HG03457 (cell line): ENCODE data around the gene TM7SF3.
A peak's percentile ranks its signal among the peaks of the same experiment; 100 is the strongest.
"Not testable (repeated sequence)": the region's sequence is repeated elsewhere in the genome, so short reads cannot be mapped to it uniquely, and the experiment has no call there.

ENCODE experiments used
- ATAC-seq: cut with Tn5 transposase; IDR thresholded peaks from one replicate; pipeline ENCODE4 v1.9.1; 2021; ENCODE audit warnings: moderate number of reproducible peaks; ENCODE audit not compliant: unreplicated experiment

TM7SF3 gene, protein sequence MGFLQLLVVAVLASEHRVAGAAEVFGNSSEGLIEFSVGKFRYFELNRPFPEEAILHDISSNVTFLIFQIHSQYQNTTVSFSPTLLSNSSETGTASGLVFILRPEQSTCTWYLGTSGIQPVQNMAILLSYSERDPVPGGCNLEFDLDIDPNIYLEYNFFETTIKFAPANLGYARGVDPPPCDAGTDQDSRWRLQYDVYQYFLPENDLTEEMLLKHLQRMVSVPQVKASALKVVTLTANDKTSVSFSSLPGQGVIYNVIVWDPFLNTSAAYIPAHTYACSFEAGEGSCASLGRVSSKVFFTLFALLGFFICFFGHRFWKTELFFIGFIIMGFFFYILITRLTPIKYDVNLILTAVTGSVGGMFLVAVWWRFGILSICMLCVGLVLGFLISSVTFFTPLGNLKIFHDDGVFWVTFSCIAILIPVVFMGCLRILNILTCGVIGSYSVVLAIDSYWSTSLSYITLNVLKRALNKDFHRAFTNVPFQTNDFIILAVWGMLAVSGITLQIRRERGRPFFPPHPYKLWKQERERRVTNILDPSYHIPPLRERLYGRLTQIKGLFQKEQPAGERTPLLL

DNA sequence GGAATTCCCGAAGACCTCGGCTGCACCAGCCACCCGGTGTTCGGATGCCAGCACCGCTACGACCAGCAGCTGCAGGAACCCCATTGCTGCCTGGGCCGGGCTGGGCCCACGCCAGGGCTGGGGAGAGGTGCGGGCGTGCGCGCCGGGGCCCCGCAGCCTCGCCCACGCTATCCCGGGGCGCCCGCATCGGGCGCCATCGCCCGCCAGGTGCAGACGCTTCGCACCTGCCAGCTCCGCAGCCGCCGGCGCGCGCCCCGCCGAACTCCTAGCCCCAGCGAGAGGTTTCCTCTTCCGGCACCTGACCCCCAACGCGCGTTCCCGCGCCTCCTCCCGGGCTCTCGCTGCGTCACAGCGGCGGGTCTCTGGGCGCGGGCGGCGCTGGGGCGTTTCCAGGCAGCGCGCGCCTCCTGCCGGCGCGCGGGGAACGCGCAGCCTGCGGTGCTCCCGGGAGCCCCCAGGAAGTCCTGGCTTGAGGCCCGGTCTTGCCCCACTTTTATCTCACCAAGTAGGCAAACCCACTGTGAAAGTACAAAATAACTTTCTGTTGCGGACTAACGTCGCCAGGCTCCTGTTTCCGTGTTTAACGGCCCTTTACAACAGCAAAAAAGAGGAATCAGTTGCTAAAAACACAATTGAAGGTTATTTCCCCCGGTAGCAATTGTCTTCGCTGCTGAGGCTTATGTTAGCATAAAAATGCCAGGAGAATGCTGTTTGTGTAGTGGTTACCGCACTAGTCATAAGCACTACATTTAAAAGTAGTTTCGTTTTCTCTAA lies at the start of gene TM7SF3:
Gene TM7SF3 (minus strand): TSS at position 300 of the 774 bp plus-strand sequence. CDS start 216 bp downstream, at position 84.
- ATAC-seq: peak; percentile 80

DNA sequence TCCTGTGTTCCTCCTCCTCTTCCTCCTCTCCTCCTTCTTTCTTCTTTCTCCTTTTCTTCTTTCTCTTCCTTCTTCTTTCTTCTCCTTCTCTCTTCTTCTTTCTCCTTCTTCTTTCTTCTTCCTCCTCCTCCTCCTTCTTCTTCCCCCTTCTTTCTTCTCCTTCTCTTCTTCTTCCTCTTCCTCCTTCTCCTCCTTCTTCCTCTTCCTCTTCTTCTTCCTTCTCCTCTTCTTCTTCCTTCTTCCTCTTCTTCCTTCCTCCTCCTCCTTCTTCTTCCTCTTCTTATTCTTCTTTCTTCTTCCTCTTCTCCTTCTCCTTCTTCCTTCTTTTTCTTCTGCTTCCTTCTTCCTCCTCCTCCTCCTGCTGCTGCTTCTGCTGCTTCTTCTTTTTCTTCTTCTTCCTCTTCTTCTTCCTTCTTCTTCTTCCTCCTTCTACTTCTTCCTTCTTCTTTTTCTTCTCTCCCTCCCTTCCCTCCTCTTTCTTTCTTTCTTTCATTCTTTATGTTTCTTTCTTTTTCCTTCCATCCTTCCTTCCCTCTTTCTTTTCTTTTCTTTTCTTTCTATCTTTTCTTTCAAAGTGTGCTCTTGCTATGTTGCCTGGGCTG lies 49.2 kb upstream of the TM7SF3 start:
- no peak for ATAC-seq

DNA sequence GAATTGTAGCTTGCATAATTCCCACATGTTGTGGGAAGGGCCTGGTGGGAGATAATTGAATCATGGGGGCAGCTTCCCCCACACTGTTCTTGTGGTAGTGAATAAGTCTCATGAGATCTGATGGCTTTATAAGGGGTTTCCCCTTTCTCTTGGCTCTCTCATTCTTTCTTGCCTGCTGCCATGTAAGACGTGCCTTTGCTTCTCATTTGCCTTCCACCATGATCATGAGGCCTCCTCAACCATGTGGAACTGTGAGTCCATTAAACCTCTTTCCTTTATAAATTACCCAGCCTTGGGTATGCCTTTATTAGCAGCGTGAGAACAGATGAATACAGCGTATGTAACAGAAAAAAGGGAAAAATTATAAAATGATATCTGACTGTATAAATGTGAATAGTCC lies 47.1 kb upstream of the TM7SF3 start:
- no peak for ATAC-seq

DNA sequence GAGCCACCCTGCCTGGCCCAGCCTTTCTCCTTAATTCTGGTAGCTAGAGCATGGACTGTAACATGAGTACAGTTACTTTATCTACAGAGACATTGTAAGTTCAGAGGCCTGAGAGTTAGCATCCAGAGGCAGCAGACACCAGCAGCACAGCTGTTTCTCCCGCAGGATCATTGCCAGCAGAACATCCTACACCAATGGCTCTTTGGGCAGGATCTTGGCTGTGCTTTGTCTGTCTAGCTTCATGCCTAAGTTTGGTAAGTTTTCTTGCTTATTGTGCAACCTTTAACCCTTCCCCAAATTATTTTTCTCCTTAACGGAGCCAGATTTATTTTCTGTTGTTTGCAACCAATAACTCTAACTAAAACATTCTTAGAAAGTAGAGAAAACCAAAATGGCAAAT lies 46.6 kb upstream of the TM7SF3 start:
- no peak for ATAC-seq

DNA sequence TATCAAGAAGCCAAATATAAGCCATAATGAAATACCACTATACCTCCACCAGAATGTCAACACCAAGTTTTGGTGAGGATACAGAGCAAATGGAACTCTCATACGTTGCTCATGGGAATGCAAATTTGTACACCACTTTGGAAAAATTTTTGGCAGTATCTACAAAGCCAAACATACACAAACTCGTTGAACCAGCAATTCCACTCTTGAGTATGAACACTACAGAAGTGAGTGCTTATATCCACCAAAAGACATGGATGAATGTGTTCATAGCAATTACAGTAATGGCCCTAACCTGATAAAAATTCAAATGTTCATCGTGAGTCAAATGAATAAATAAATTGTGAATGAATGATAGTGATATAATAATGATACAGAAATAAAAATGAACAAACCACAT lies 43.4 kb upstream of the TM7SF3 start:
- ATAC-seq: no peak

DNA sequence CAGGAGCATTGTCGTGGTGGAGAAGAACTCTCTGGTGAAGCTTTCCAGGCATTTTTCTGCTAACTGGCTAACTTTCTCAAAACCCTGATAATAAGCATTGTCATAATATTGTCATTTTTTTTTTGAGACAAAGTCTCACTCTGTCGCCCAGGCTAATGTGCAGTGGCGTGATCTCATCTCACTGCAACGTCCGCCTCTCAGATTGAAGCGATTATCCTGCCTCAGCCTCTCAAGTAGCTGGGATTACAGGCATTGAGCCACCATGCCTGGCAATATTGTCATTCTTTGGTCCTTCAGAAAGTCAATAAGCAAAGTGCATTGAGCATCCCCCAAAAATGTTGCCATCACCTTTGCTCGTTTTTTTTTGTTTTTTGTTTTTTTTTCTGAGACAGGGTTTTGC lies 41.8 kb upstream of the TM7SF3 start:
- no peak for ATAC-seq

DNA sequence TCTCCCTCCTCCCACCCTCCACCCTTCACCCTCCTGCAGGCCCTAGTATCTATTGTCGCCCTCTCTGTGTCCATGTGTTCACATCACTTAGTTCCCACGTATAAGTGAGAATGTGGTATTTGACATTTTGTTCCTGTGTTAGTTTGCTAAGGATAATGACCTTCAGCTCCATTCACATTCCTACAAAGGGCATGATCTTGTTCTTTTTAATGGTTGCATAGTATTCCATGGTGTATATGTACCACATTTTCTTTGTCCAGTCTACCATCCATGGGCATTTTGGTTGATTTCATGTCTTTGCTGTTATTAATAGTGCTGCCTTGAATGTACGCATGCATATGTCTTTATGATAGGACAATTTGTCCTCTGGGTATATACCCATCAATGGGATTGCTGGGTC lies 38.6 kb upstream of the TM7SF3 start:
- no peak for ATAC-seq

DNA sequence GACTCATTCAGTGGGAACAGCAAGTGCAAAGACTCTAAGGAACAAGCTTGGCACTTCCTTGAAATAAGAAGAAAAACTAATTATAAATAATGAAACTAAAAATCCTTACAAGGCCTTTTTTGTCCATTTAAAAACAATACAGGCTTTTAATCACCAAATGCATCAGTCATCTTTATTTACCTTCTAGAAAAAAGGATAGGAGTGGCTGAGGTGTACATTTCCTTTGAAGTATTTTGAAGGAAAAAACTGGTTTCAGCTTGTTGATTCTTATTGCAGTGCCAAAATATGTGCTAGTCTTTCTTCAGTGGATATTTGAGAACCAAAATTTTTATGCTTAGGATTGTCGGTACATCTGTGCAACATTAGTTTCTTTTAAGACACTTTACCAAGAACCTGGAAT lies 38.0 kb upstream of the TM7SF3 start:
- ATAC-seq: no peak

DNA sequence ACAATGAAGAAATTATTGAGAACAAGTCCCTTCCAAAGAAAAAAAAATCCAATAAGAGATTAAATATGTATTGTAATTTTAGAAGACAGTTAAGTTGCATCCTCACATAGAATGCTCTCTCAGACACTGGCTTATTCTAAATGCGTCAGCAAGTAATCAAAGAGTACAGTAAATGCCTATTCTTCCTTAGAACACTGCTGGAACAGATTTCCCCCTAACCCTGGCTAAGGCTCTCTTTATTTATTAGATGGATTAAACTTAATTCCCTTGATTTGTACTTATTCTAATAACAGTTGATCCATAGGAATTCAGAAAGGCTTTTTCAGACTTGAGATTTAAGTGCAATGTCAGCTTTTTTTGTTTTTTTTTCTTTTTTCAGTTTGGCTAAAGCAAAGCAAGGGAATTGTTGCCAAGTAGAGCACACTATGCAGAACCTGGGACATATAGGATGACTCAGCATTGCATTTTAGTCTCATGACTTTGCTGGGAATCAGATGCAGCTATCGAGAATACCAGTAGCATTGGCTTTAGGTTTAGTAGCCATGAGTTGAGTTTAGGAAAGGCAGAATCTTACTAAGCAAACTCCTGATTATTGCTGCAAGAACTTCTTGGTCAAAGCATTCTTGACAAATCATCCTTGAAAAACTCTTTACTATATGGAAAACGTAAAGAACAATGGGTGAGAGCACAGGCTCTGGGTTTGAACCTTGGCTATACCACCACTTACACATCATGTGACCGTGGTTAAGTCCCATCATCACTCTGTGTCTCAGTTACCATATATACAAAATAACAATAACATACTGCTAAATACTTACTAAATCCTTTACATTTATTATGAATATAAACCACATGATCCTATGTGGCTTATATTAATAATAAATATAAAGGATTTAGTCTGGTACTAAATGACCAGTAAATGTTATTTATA lies 34.9 kb upstream of the TM7SF3 start:
- ATAC-seq: no peak

DNA sequence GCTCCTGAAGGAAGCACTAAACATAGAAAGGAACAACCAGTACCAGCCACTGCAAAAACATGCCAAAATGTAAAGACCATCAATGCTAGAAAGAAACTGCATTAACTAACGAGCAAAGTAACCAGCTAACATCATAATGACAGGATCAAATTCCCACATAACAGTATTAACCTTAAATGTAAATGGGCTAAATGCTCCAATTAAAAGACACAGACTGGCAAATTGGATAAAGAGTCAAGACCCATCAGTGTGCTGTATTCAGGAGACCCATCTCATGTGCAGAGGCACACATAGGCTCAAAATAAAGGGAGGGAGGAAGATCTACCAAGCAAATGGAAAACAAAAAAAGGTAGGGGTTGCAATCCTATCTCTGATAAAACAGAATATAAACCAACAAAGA lies 27.8 kb upstream of the TM7SF3 start:
- ATAC-seq: not testable (repeated sequence)

DNA sequence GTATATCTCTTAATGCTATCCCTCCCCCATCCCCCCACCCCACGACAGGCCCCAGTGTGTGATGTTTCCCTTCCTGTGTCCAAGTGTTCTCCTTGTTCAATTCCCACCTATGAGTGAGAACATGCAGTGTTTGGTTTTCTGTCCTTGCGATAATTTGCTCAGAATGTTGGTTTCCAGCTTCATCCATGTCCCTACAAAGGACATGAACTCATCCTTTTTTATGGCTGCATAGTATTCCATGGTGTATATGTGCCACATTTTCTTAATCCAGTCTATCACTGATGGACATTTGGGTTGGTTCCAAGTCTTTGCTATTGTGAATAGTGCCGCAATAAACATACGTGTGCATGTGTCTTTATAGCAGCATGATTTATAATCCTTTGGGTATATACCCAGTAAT lies 26.5 kb upstream of the TM7SF3 start:
- not testable (repeated sequence) for ATAC-seq

DNA sequence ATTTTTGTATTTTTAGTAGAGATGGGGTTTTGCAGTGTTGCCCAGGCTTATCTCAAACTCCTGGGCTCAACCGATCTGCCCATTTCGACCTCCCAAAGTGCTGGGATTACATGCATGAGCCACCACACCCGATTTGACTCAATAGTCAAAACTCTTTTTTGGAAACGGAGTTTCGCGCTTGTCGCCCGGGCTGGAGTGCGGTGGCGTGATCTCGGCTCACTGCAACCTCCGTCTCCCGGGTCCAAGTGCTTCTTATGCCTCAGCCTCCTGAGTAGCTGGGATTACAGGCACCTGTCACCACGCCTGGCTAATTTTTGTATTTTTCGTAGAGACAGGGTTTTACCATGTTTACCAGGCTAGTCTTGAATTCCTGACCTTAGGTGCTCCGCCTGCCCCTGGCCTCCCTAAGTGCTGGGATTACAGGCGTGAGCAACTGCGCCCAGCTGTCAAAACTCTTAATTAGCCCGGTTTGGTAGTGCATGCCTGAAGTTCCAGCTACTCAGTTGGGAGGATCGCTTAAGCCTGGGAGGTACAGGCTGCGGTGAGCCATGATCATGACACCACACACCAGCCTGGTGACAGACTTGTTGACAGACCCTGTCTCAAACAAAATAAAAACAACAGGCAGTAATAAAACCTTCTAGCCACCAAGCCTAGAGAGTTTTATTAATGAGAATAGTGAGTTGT lies 20.6 kb upstream of the TM7SF3 start:
- ATAC-seq: no peak

DNA sequence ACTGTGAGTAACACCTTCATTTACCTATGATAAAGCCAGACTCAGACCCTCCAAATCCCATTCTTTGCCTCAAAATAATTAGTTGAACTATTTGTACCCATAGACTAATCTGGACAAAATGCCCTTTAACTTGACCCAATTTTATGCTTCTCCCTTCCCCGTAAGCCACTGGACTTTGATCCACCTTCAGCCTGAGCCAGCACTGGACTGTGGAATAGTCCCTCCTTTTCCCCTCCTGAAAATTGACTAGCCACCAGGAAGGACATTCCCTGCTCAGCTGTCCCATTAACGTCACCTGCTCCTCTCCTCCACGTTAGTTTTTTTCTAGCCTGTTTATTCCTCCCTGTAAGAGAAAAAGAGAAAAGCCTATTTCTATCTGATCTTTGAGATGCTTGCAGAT lies 18.5 kb upstream of the TM7SF3 start:
- ATAC-seq: no peak

DNA sequence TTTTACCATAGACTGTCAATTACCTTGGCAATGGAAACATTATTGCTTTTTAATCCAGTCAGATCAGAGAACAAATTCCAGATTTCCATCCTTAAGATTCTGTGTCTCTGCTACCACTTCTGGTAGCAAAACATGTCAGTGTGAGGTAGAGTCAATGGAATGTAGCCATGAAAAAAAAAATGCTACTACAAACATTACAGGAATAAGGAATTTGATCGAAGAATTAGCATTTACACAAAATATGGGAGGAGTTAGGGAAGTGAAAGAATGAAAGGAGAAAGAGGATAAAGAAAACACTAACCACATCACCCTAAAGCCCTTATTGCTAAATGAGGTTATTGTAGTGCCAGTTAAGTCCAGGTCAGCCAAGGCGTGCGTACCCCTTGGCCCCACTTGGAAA lies 17.3 kb upstream of the TM7SF3 start:
- no peak for ATAC-seq

DNA sequence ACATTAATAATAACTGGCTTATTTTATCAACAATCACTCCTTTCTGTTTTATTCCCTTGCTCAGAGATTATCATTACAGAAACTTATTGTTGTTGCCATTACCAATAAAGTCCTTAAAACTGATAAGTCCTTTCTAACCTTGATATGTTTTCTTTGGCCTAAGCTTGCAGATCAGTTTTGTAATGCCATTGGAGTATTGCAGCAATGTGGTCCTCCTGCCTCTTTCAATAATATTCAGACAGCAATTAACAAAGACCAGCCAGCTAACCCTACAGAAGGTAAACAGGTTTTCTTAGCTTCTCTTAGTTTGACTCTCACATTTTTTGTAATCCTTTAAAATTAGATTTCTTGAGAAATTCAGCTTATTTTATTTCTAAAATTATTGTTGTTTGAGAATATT lies 12.1 kb upstream of the TM7SF3 start:
- no peak for ATAC-seq

DNA sequence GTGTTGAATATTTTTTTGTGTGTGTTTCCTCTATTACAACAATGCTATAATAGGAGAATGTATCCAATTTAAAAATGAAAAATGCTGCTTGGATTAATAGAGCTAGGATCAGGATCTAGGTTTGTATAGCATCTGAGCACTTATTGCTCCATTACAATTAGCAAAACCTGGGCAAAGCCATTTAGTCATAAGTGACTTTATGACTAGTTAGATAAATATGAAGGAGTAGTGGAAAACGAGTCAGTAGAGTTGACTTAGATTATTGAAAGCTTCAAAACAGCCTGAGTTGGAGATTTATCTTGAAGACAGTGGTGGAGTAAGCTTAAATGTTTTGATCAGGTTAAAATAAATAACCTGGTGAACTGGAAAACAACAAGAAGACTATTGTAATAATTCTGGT lies 10.9 kb upstream of the TM7SF3 start:
- no peak for ATAC-seq

DNA sequence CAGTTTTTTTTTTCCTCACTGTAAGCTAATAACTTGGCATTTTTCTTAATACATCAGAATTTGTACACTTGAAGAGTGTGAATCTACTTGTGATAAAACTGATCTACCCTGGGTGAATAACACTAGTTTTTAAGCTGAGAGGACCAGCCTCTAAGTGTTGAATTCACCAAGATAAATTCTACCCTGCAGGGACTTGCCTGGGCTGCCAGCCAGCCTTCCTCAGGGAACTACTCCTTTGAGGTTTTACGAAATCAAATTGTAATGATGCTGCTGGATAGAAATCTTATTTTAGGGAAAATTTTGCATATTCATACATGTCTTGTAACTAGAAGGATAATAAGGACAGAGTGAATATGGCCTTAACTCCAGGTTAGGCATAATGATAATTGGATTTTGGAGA lies 10.1 kb upstream of the TM7SF3 start:
- no peak for ATAC-seq

DNA sequence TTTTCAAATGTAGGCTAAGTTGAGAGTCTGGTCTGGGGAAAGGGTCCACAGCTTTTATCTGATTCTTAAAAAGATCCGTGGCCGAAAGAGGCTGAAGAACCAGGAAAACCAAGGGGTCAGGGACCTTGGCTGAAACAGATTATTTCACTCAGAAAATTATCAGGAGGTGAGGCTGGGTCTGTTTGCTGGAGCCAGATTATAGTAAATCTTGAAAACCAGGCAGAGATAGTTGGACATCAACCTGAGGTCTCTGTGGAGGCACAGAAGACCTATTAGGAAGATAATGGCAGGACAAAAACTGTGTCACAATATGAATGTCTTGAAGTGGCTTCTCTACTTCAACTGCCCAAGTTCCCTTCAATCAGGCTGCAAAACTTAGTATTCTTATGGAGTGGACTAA lies 6.6 kb upstream of the TM7SF3 start:
- no peak for ATAC-seq

DNA sequence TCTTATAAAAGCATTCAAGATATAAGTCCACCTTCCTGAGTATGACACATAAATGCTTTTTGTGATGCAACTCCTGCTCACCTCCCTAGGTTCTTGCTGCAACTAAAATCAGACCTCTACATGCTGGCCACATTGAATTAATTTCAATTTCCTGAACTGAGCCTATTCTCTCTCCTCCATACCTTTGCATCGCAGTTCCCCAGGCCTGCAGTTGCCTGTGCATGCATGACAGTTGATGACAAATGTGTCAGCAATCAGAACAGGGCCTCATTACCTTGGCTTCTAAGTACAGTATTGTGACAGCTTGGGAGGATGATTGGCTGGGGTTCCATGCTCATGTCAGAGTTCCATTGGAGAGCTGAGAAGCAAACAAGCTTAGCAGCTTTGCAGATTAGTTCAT lies 3.9 kb upstream of the TM7SF3 start:
- no peak for ATAC-seq
